Measurements from ENCODE around the gene MVP.

GRCh38 chr16:29775742-29776408, 44.4 kb upstream of the MVP start:
- no peak for TF ChIP-seq HDGF (IDR thresholded peaks at IDR 0.05; ENCODE audit: borderline replicate concordance)
- no peak for TF ChIP-seq TARDBP (IDR thresholded peaks at IDR 0.05)
- TF ChIP-seq L3MBTL2 (conservative IDR thresholded peaks at IDR 0.05), result no peak
- TF ChIP-seq NFRKB (IDR thresholded peaks at IDR 0.05), result no peak
- no peak for TF ChIP-seq FOXK2 (IDR thresholded peaks at IDR 0.05)
- TF ChIP-seq SUZ12 (IDR thresholded peaks at IDR 0.05), result no peak
- TF ChIP-seq BHLHE40 (IDR thresholded peaks at IDR 0.05; ENCODE audit: borderline replicate concordance), result no peak
- no peak for TF ChIP-seq SP1 (IDR thresholded peaks at IDR 0.05)
- no peak for TF ChIP-seq ELF4 (IDR thresholded peaks at IDR 0.05)
- TF ChIP-seq FOXA1 (IDR thresholded peaks at IDR 0.05), result no peak

Data from HEK293T (cell line).